Measurements from ENCODE around the gene CATSPER4.
"Not testable (repeated sequence)": the region's sequence is repeated elsewhere in the genome, so short reads cannot be mapped to it uniquely, and the experiment has no call there.

CATSPER4 gene

GRCh38 chr1:26224606-26225005 lies 34.2 kb downstream of the CATSPER4 start:
- Histone ChIP-seq H3K79me2 (ENCODE audit: insufficient read depth, low read length) (no peaks in the 10 kb centered on the region), H3K4me1 (ENCODE audit: insufficient read depth, low read length, poor library complexity, severe bottlenecking) (no peaks in the 10 kb centered on the region), H4K20me1 (ENCODE audit: insufficient read depth, low read length, poor library complexity, severe bottlenecking) (no peaks in the 10 kb centered on the region), H3K4me3 (ENCODE audit: low read length, poor library complexity, severe bottlenecking) (no peak overlapping the region), H3K9me2 (replicated peaks; ENCODE audit: low read depth, low read length) (no peaks in the 10 kb centered on the region), H2AFZ (ENCODE audit: low read length) (no peak overlapping the region), H3K27me3 (ENCODE audit: insufficient read depth, low read length, poor library complexity, severe bottlenecking) (no peaks in the 10 kb centered on the region), H3K36me3 (ENCODE audit: insufficient read depth, low read length) (no peaks in the 10 kb centered on the region), H3K4me2 (ENCODE audit: low read depth, low read length, poor library complexity, severe bottlenecking) (no peak overlapping the region), H3F3A (ENCODE audit: low read depth) (no peaks in the 10 kb centered on the region), H3K9ac (ENCODE audit: low read depth, low read length, poor library complexity, severe bottlenecking) (no peak overlapping the region), H3K9me3 (ENCODE audit: insufficient read depth, low read depth, low read length) (no peaks in the 10 kb centered on the region)
- TF ChIP-seq EZH2phosphoT487 (IDR thresholded peaks at IDR 0.05; ENCODE audit: borderline replicate concordance) (no peak), CTCF (conservative IDR thresholded peaks at IDR 0.05; ENCODE audit: low read length) (no peak)

GRCh38 chr1:26225033-26225831 lies 34.8 kb downstream of the CATSPER4 start:
- no peaks in the 10 kb centered on the region for H3K9me2 ChIP-seq (replicated peaks; ENCODE audit: low read depth, low read length)
- H3K4me1 ChIP-seq (ENCODE audit: insufficient read depth, low read length, poor library complexity, severe bottlenecking) = no peaks in the 10 kb centered on the region
- H4K20me1 ChIP-seq (ENCODE audit: insufficient read depth, low read length, poor library complexity, severe bottlenecking) = no peaks in the 10 kb centered on the region
- no peaks in the 10 kb centered on the region for H3K79me2 ChIP-seq (ENCODE audit: insufficient read depth, low read length)
- no peaks in the 10 kb centered on the region for H3K9me3 ChIP-seq (ENCODE audit: insufficient read depth, low read depth, low read length)
- H3K9ac ChIP-seq (ENCODE audit: low read depth, low read length, poor library complexity, severe bottlenecking) = no peak overlapping the region
- H2AFZ ChIP-seq (ENCODE audit: low read length) = no peak overlapping the region
- TF ChIP-seq EZH2phosphoT487 (IDR thresholded peaks at IDR 0.05; ENCODE audit: borderline replicate concordance) (no peak), CTCF (conservative IDR thresholded peaks at IDR 0.05; ENCODE audit: low read length) (no peak)
- H3K4me3 ChIP-seq (ENCODE audit: low read length, poor library complexity, severe bottlenecking) = no peak overlapping the region
- H3F3A ChIP-seq (ENCODE audit: low read depth) = no peaks in the 10 kb centered on the region
- H3K4me2 ChIP-seq (ENCODE audit: low read depth, low read length, poor library complexity, severe bottlenecking) = no peak overlapping the region
- no peaks in the 10 kb centered on the region for H3K27me3 ChIP-seq (ENCODE audit: insufficient read depth, low read length, poor library complexity, severe bottlenecking)
- no peaks in the 10 kb centered on the region for H3K36me3 ChIP-seq (ENCODE audit: insufficient read depth, low read length)

GRCh38 chr1:26230682-26231081 lies 40.3 kb downstream of the CATSPER4 start:
- not testable (repeated sequence) for H3K9me2 ChIP-seq (replicated peaks; ENCODE audit: low read depth, low read length); H3F3A ChIP-seq (ENCODE audit: low read depth); H3K4me3 ChIP-seq (ENCODE audit: low read length, poor library complexity, severe bottlenecking); H3K9me3 ChIP-seq (ENCODE audit: insufficient read depth, low read depth, low read length); H3K36me3 ChIP-seq (ENCODE audit: insufficient read depth, low read length); H3K27me3 ChIP-seq (ENCODE audit: insufficient read depth, low read length, poor library complexity, severe bottlenecking); H2AFZ ChIP-seq (ENCODE audit: low read length); H3K9ac ChIP-seq (ENCODE audit: low read depth, low read length, poor library complexity, severe bottlenecking); H3K4me2 ChIP-seq (ENCODE audit: low read depth, low read length, poor library complexity, severe bottlenecking); H3K4me1 ChIP-seq (ENCODE audit: insufficient read depth, low read length, poor library complexity, severe bottlenecking)
- peaks cover 17% of the 10 kb centered on the region for H3K79me2 ChIP-seq (ENCODE audit: insufficient read depth, low read length)
- peaks cover 14% of the 10 kb centered on the region for H4K20me1 ChIP-seq (ENCODE audit: insufficient read depth, low read length, poor library complexity, severe bottlenecking)

All from Loucy (cell line).